K562 (cell line): Measurements from ENCODE around the gene KCNMB1. TPM values are rescaled to one million over a fixed set of nuclear protein-coding genes. Genes with fewer than 3 reads are reported as not detected.

ENCODE experiments used
- ATAC-seq: fragments of 200-7000 bp; cut with Tn5 transposase; 3 replicates; pipeline ENCODE4 v1.9.1; 2020; ENCODE audit warnings: moderate library complexity
- BruUV-seq: library from RNA; stranded (reverse); fragments of 400-500 nt; replicated peaks from 2 replicates; lab custom pipeline; 2021; lab: Mats Ljungman, UMichigan
- CTCF ChIA-PET: fragments of 300-600 bp; formaldehyde crosslinking; extraction: SDS; loops from one replicate; lab custom pipeline; 2021; ENCODE audit warnings: low intra/inter-chr PET ratio; lab: Yijun Ruan, JAX
- POLR2A ChIA-PET: fragments of 300-600, 350-650 bp; sonication (Branson Sonifier 250); formaldehyde crosslinking; extraction: SDS; loops from one replicate; lab custom pipeline; 2021; ENCODE audit warnings: antibody characterized with exemption, inconsistent platforms; lab: Yijun Ruan, JAX
- DNase-seq, 4 experiments: peaks; one replicate each; pipeline versions ENCODE4 v3.0.0 to v3.0.0-alpha.2; 2011 to 2018; ENCODE audit warnings: low spot score in 3 of 4, mixed read lengths in 3 of 4; ENCODE audit errors: extremely low read depth in 1 of 4
- FAIRE-seq: peaks from 2 replicates; lab custom pipeline; 2011; peaks lifted over from hg19 to GRCh38; lab: Jason Lieb, UNC
- H2AFZ ChIP-seq: 2 replicates; pipeline ENCODE4 v1.6.0; 2011; ENCODE audit warnings: low read depth, low read length, control low read depth, inconsistent platforms
- H3K27ac ChIP-seq: fragments of 200-600 bp; 3 replicates; pipeline ENCODE4 v1.8.0; 2011; ENCODE audit warnings: low read depth, mild to moderate bottlenecking, control low read depth, inconsistent platforms, low read length, moderate library complexity, mixed read lengths; ENCODE audit errors: extremely low read depth
- H3K27me3 ChIP-seq, 2 experiments: fragments of 300-600 bp in 1 of 2; 2 replicates in 1 of 2; 3 replicates in 1 of 2; pipeline versions ENCODE4 v1.6.0 to v1.8.0; 2011; ENCODE audit warnings: inconsistent platforms in 2 of 2, low read length in 2 of 2, mild to moderate bottlenecking in 1 of 2, mixed read lengths in 1 of 2, moderate library complexity in 1 of 2; ENCODE audit not compliant: control insufficient read depth in 2 of 2, insufficient read depth in 2 of 2
- H3K36me3 ChIP-seq: fragments of 300-600 bp; 3 replicates; pipeline ENCODE4 v1.8.0; 2011; ENCODE audit warnings: mild to moderate bottlenecking, low read length, inconsistent platforms; ENCODE audit not compliant: control insufficient read depth, insufficient read depth
- H3K4me1 ChIP-seq, 2 experiments: fragments of 200-600 bp in 1 of 2; replicated peaks in 1 of 2; 2 replicates in 1 of 2; 3 replicates in 1 of 2; pipeline versions ENCODE4 v1.5.1 to v1.8.0; 2011; ENCODE audit warnings: inconsistent platforms in 2 of 2, low read length in 2 of 2, mild to moderate bottlenecking in 1 of 2, mixed read lengths in 1 of 2, moderate library complexity in 1 of 2; ENCODE audit not compliant: control insufficient read depth in 2 of 2, insufficient read depth in 2 of 2
- H3K4me2 ChIP-seq: 2 replicates; pipeline ENCODE4 v1.6.1; 2011; ENCODE audit warnings: low read length, control low read depth, inconsistent platforms, mixed read lengths; ENCODE audit not compliant: insufficient read depth
- H3K4me3 ChIP-seq: fragments of 200-600 bp; sonication (generic), shearing (Covaris generic); 2 replicates; pipeline ENCODE4 v1.5.1; 2016; ENCODE audit warnings: control low read depth, inconsistent platforms
- H3K79me2 ChIP-seq: fragments of 200-600 bp; 3 replicates; pipeline ENCODE4 v1.8.0; 2011; ENCODE audit warnings: low read length, inconsistent platforms; ENCODE audit not compliant: control insufficient read depth, insufficient read depth
- H3K9ac ChIP-seq, 2 experiments: 2 replicates each; pipeline versions ENCODE4 v1.6.0 to v1.6.1; 2011; ENCODE audit warnings: low read depth in 2 of 2, low read length in 2 of 2, control low read depth in 1 of 2, inconsistent platforms in 1 of 2, mild to moderate bottlenecking in 1 of 2, mixed read lengths in 1 of 2; ENCODE audit not compliant: insufficient read depth in 1 of 2
- H3K9me1 ChIP-seq: one replicate; pipeline ENCODE4 v1.6.0; 2011; ENCODE audit warnings: inconsistent platforms, mild to moderate bottlenecking, low read length, moderate library complexity; ENCODE audit not compliant: control insufficient read depth, insufficient read depth
- H3K9me3 ChIP-seq: replicated peaks from 2 replicates; pipeline ENCODE4 v1.5.1; 2011; ENCODE audit warnings: low read depth, low read length, inconsistent platforms; ENCODE audit not compliant: control insufficient read depth, insufficient read depth
- H4K20me1 ChIP-seq: replicated peaks from 2 replicates; pipeline ENCODE4 v1.6.1; 2011; ENCODE audit warnings: low read length, inconsistent platforms, mixed read lengths; ENCODE audit not compliant: control insufficient read depth, insufficient read depth
- ATF6 ChIP-seq: sonication (generic); formaldehyde crosslinking; IDR thresholded peaks from 2 replicates; pipeline ENCODE4 v1.4.0; 2020; ENCODE audit warnings: mild to moderate bottlenecking, missing genetic modification reagents
- FOXM1 ChIP-seq, 2 experiments: fragments of 450-650 bp in 1 of 2; sonication (generic) in 1 of 2; formaldehyde crosslinking in 1 of 2; IDR thresholded peaks; 2 replicates each; pipeline versions ENCODE4 v1.6.1 to v1.9.0; 2017 to 2022; ENCODE audit warnings: low read depth in 2 of 2, mild to moderate bottlenecking in 2 of 2, missing genetic modification reagents in 1 of 2, moderate library complexity in 1 of 2
- TEAD4 ChIP-seq, 2 experiments: sonication (generic) in 1 of 2; formaldehyde crosslinking in 1 of 2; IDR thresholded peaks; 2 replicates each; pipeline versions ENCODE4 v1.6.1 to v1.8.0; 2012 to 2022; ENCODE audit warnings: borderline replicate concordance in 1 of 2, inconsistent platforms in 1 of 2, low read length in 1 of 2, mild to moderate bottlenecking in 1 of 2, missing genetic modification reagents in 1 of 2
- ZBTB1 ChIP-seq: sonication (generic); formaldehyde crosslinking; IDR thresholded peaks from 2 replicates; pipeline ENCODE4 v1.8.1; 2023; ENCODE audit warnings: missing genetic modification reagents, low read depth, mild to moderate bottlenecking, borderline replicate concordance
- ZNF639 ChIP-seq, 2 experiments: fragments of 200-800 bp in 1 of 2; sonication (Bioruptor generic) in 1 of 2; sonication (generic) in 1 of 2; formaldehyde crosslinking in 1 of 2; IDR thresholded peaks in 1 of 2; conservative IDR thresholded peaks in 1 of 2; 2 replicates each; pipeline versions ENCODE4 v1.5.0 to v1.6.1; 2016 to 2020; ENCODE audit warnings: missing compliant biosample characterization in 1 of 2, missing genetic modification characterization in 1 of 2, missing genetic modification reagents in 1 of 2
- WGBS: fragments of 100-300 bp; shearing (Covaris generic); methylation state at CpG from one replicate; pipeline ENCODE4 v1.1.6; 2016; ENCODE audit warnings: low coverage, mixed read lengths; ENCODE audit not compliant: insufficient coverage; ENCODE audit errors: missing lambda C conversion rate; 5-methylcytosine and 5-hydroxymethylcytosine counted together
- in situ Hi-C: fragments of 300-500 bp; cut with MboI; formaldehyde crosslinking; loops from 4 replicates; pipeline ENCODE4 v1.15.0; 2018; ENCODE audit warnings: inconsistent platforms, mixed read lengths
- intact Hi-C: fragments of 100-400 bp; cut with micrococcal nuclease; formaldehyde crosslinking; loops from 2 replicates; pipeline ENCODE4 v1.14.2; 2022
- polyA plus RNA-seq, 8 experiments: library from polyadenylated mRNA; depleted of rRNA in 4 of 8; stranded (reverse) in 5 of 8; unstranded in 3 of 8; fragments of >200 nt; fragmentation: Nextera tagmentation in 2 of 8; fragmentation: Illumina TruSeq in 1 of 8; extraction: Ambion mirVana in 2 of 8; extraction: Trizol in 1 of 8; gene quantifications; 2 replicates each; pipeline versions ENCODE4 v1.2.1 to v1.2.3, GENCODE V29; 2011 to 2014; ENCODE audit warnings: inconsistent platforms in 1 of 8, missing spikeins in 1 of 8
- total RNA-seq, 7 experiments: library from RNA; depleted of rRNA in 6 of 7; stranded (reverse); fragments of >200 nt in 6 of 7; fragmentation: Illumina TruSeq in 2 of 7; extraction: Trizol in 2 of 7; gene quantifications; 2 replicates each; pipeline versions ENCODE4 v1.2.1 to v1.2.3, GENCODE V29; 2011 to 2021; ENCODE audit warnings: low replicate concordance in 1 of 7
- TF ChIP-seq, protein P1 (sequence below): fragments of 450-650 bp; formaldehyde crosslinking; IDR thresholded peaks from 2 replicates; pipeline ENCODE4 v1.4.0; 2022; ENCODE audit warnings: mild to moderate bottlenecking, moderate library complexity
- TF ChIP-seq, protein P2 (sequence below): IDR thresholded peaks from 2 replicates; pipeline ENCODE4 v1.6.1; 2011; ENCODE audit warnings: borderline replicate concordance, low read depth, mild to moderate bottlenecking, moderate library complexity, low read length; ENCODE audit not compliant: insufficient read depth, poor library complexity, severe bottlenecking

Gene KCNMB1
- total and polyA plus RNA-seq, 9 of the 15 experiments (the other 6 are each of a cell fraction or from before 2014, with no cell fraction given), result not detected

GRCh38 chr5:170330568-170331054 lies 58.6 kb downstream of the KCNMB1 start:
- H3K4me3 ChIP-seq, result no peak overlapping the region
- ChIA-PET POLR2A (interaction anchor here (0.6 kb wide), 1 partner anchor 12 kb away, joined by 3 read pairs; no protein-coding TSS in a partner anchor), CTCF (no interaction called here)
- H3K36me3 ChIP-seq, result no peaks in the 10 kb centered on the region
- intact Hi-C loops, result loop anchor here (2.0 to 5.0 kb wide), 2 partner anchors 24 to 33 kb away; partner anchors contain the start of gene LCP2
- no peaks in the 10 kb centered on the region for H3K9me1 ChIP-seq
- H2AFZ ChIP-seq, result peak overlapping the region; percentile 77
- H3K4me2 ChIP-seq, result peak overlapping the region; percentile 32
- H3K27ac ChIP-seq, result peak overlapping the region; percentile 51; the same call in 2 of the 3 replicates
- FAIRE-seq (peak; percentile 23), DNase-seq (no peak), ATAC-seq (no peak)
- no peaks in the 10 kb centered on the region for H3K27me3 ChIP-seq
- TF ChIP-seq ZNF639 (CRISPR knock-in tag; conservative IDR thresholded peaks at IDR 0.05 in 1 of 2, IDR thresholded peaks at IDR 0.05 in 1 of 2), result peak in 1 of 2 experiments; percentile 4; a peak in 1 of 4 replicates
- no peak for TF ChIP-seq ZBTB1
- TF ChIP-seq, protein P1, sequence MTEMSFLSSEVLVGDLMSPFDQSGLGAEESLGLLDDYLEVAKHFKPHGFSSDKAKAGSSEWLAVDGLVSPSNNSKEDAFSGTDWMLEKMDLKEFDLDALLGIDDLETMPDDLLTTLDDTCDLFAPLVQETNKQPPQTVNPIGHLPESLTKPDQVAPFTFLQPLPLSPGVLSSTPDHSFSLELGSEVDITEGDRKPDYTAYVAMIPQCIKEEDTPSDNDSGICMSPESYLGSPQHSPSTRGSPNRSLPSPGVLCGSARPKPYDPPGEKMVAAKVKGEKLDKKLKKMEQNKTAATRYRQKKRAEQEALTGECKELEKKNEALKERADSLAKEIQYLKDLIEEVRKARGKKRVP (CRISPR knock-in tag), result 0 out of 2 replicates have a peak, but pooled peaks have one; percentile 26
- no peak for TF ChIP-seq TEAD4 (IDR thresholded peaks at IDR 0.05; ENCODE audit: low read length)
- no peak for TF ChIP-seq TEAD4 (CRISPR knock-in tag; IDR thresholded peaks at IDR 0.05; ENCODE audit: borderline replicate concordance)
- TF ChIP-seq ATF6 (CRISPR knock-in tag), result no peak
- TF ChIP-seq, protein P2, sequence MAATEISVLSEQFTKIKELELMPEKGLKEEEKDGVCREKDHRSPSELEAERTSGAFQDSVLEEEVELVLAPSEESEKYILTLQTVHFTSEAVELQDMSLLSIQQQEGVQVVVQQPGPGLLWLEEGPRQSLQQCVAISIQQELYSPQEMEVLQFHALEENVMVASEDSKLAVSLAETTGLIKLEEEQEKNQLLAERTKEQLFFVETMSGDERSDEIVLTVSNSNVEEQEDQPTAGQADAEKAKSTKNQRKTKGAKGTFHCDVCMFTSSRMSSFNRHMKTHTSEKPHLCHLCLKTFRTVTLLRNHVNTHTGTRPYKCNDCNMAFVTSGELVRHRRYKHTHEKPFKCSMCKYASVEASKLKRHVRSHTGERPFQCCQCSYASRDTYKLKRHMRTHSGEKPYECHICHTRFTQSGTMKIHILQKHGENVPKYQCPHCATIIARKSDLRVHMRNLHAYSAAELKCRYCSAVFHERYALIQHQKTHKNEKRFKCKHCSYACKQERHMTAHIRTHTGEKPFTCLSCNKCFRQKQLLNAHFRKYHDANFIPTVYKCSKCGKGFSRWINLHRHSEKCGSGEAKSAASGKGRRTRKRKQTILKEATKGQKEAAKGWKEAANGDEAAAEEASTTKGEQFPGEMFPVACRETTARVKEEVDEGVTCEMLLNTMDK, result no peak
- no peak for TF ChIP-seq FOXM1 (IDR thresholded peaks at IDR 0.05; ENCODE audit: low read depth)
- TF ChIP-seq FOXM1 (CRISPR knock-in tag; IDR thresholded peaks at IDR 0.05; ENCODE audit: low read depth), result 0 out of 2 replicates have a peak, but pooled peaks have one; percentile 7
- WGBS, result 36% methylated on average over 10 of the region's 11 CpGs
- in situ Hi-C loops, result no loop called here
- no peaks in the 10 kb centered on the region for H3K9me3 ChIP-seq
- peaks cover 5% of the 10 kb centered on the region; the same call in 1 of the 3 replicates for H3K79me2 ChIP-seq
- no peaks in the 10 kb centered on the region for H4K20me1 ChIP-seq
- 0 out of 4 replicates have a peak overlapping the region, but pooled peaks of 1 of the 2 experiments have one; percentile 58 for H3K9ac ChIP-seq
- BruUV-seq, result no TSS peak
- H3K4me1 ChIP-seq, result peaks cover 7 to 58% of the 10 kb centered on the region in 2 experiments; a peak in 4 of 5 replicates
